Measurements from ENCODE around the gene MNAT1.

The MNAT1 gene

DNA sequence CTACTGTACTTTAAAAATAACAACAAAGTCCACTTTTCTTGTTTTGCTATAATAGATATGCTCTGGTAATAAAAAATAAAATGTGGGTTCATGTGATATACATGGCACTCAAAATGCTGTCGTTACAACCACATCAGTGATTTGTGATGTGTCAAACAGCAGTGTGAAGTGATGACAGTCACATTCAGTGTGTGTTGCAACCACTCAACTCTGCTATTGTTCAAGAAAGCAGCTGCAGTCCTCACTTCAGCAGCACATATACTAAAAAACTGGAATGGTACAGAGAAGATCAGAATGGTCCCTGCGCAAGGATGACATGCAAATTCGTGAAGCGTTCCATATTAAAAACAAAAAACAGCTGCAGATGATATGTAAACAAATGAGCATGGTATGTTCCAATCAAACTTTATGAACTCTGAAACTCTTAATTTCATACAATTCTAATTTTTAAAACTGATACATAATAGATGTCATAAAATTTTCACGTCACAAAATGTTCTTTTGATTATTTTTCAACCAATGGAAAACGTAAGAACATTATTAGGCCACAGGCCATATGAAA lies 239.6 kb downstream of the MNAT1 start:
- TF ChIP-seq TAF1 (IDR thresholded peaks at IDR 0.05; ENCODE audit: borderline replicate concordance, insufficient read depth, low read length) (no peak), SIN3A (IDR thresholded peaks at IDR 0.05; ENCODE audit: borderline replicate concordance, insufficient read depth, low read length) (no peak), POLR2AphosphoS5 (IDR thresholded peaks at IDR 0.05; ENCODE audit: low read depth, low read length) (no peak), FOXP2 (optimal IDR thresholded peaks at IDR 0.05; ENCODE audit: borderline replicate concordance, extremely low read depth, extremely low read length, insufficient read depth) (no peak)
- TF ChIP-seq, protein P1, sequence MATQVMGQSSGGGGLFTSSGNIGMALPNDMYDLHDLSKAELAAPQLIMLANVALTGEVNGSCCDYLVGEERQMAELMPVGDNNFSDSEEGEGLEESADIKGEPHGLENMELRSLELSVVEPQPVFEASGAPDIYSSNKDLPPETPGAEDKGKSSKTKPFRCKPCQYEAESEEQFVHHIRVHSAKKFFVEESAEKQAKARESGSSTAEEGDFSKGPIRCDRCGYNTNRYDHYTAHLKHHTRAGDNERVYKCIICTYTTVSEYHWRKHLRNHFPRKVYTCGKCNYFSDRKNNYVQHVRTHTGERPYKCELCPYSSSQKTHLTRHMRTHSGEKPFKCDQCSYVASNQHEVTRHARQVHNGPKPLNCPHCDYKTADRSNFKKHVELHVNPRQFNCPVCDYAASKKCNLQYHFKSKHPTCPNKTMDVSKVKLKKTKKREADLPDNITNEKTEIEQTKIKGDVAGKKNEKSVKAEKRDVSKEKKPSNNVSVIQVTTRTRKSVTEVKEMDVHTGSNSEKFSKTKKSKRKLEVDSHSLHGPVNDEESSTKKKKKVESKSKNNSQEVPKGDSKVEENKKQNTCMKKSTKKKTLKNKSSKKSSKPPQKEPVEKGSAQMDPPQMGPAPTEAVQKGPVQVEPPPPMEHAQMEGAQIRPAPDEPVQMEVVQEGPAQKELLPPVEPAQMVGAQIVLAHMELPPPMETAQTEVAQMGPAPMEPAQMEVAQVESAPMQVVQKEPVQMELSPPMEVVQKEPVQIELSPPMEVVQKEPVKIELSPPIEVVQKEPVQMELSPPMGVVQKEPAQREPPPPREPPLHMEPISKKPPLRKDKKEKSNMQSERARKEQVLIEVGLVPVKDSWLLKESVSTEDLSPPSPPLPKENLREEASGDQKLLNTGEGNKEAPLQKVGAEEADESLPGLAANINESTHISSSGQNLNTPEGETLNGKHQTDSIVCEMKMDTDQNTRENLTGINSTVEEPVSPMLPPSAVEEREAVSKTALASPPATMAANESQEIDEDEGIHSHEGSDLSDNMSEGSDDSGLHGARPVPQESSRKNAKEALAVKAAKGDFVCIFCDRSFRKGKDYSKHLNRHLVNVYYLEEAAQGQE (IDR thresholded peaks at IDR 0.05; ENCODE audit: insufficient read depth in 1 of 2, low read depth in 2 of 2, low read length in 2 of 2): no peak

DNA sequence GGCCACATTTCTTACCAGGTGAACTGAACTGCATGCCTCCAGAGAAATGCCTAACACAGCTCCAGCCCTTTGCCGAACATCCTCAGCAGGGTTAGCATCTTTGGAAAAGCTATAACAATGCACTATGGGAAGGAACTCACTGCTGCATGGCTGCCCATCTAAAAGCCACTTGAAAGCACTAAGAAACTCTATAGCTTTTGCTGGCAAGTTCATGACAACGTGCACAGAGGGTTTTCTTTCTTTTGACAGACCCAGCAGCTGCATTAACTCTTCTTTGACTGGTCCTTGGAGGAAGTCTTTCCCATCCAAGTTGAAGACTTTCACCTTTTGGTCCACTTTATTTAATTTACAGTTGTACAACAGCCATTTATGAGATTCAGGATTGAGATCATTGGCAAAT lies 241.0 kb downstream of the MNAT1 start:
- no peak for TF ChIP-seq FOXP2 (optimal IDR thresholded peaks at IDR 0.05; ENCODE audit: borderline replicate concordance, extremely low read depth, extremely low read length, insufficient read depth)
- TF ChIP-seq POLR2AphosphoS5 (IDR thresholded peaks at IDR 0.05; ENCODE audit: low read depth, low read length): no peak
- TF ChIP-seq, protein P1 (IDR thresholded peaks at IDR 0.05; ENCODE audit: insufficient read depth in 1 of 2, low read depth in 2 of 2, low read length in 2 of 2): no peak
- no peak for TF ChIP-seq SIN3A (IDR thresholded peaks at IDR 0.05; ENCODE audit: borderline replicate concordance, insufficient read depth, low read length)
- TF ChIP-seq TAF1 (IDR thresholded peaks at IDR 0.05; ENCODE audit: borderline replicate concordance, insufficient read depth, low read length): no peak

DNA sequence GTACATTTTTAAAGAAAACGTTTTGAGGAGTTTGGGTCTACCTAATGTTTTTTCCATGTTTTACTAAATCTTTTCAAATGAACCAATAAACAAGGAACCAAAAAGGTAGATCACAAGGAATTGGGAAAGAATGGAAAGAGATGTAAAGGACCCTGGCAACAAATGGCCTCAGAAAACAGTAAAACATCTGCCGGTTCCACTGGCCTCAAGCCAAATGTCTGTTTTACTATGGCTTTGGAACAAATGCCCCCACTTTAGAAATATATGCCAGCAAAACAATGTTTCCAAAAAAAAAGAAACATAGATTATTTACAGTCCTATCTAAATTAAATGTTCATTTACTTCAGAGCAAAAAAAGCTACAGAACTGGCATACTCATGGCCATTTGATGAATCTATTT lies 243.3 kb downstream of the MNAT1 start:
- no peak for TF ChIP-seq TAF1 (IDR thresholded peaks at IDR 0.05; ENCODE audit: borderline replicate concordance, insufficient read depth, low read length)
- TF ChIP-seq, protein P1 (IDR thresholded peaks at IDR 0.05; ENCODE audit: insufficient read depth in 1 of 2, low read depth in 2 of 2, low read length in 2 of 2): no peak
- TF ChIP-seq SIN3A (IDR thresholded peaks at IDR 0.05; ENCODE audit: borderline replicate concordance, insufficient read depth, low read length): no peak
- no peak for TF ChIP-seq POLR2AphosphoS5 (IDR thresholded peaks at IDR 0.05; ENCODE audit: low read depth, low read length)
- TF ChIP-seq FOXP2 (optimal IDR thresholded peaks at IDR 0.05; ENCODE audit: borderline replicate concordance, extremely low read depth, extremely low read length, insufficient read depth): no peak

DNA sequence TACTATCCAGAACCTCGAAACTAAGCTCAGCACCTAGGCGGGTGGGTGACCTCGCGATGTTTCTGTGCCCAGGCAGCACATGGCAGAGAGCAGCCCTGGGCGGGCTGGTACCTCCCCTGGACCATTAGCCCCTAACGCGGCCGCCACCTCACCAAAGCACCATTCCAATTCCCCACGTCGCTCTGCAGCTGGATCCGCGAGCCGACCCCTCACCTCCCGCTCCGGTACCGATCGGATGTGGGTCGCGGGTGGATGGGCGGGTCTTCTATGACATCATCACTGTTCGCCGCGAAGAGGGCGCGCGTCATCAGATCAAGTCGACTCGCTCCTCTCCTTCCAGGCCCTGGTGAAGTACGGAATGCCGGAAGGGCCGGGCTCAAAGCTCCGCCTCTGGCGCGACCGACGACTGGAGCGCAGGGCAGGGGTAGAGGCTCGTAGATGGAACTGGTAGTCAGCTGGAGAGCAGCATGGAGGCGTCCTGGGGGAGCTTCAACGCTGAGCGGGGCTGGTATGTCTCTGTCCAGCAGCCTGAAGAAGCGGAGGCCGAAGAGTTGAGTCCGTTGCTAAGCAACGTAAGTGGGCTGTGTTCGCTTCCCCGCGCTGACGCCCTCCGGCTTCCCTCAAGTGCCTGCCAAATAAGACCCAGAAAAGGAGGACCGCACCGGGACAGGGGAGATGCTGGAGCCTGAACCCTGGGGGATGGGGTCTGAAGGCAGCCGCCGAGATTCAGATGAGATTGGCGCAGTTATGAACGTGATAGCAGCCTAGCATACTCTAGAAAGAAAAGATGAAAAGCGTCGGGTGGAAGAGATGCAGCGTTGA lies 246.5 kb downstream of the MNAT1 start, which contains the start of the genes SLC38A6 and TRMT5:
Gene SLC38A6 (plus strand): TSS at position 435 of the 822 bp plus-strand sequence. CDS start 33 bp downstream, at position 468.
Gene TRMT5 (minus strand): TSS at position 269 of the 822 bp plus-strand sequence. CDS start 106 bp downstream, at position 163.
- TF ChIP-seq FOXP2 (optimal IDR thresholded peaks at IDR 0.05; ENCODE audit: borderline replicate concordance, extremely low read depth, extremely low read length, insufficient read depth): peak; percentile 34
- TF ChIP-seq POLR2AphosphoS5 (IDR thresholded peaks at IDR 0.05; ENCODE audit: low read depth, low read length): peak; percentile 59; the same call in 1 of the 2 replicates
- no peak for TF ChIP-seq TAF1 (IDR thresholded peaks at IDR 0.05; ENCODE audit: borderline replicate concordance, insufficient read depth, low read length)
- TF ChIP-seq SIN3A (IDR thresholded peaks at IDR 0.05; ENCODE audit: borderline replicate concordance, insufficient read depth, low read length): peak; percentile 32; the same call in 1 of the 2 replicates
- TF ChIP-seq, protein P1 (IDR thresholded peaks at IDR 0.05; ENCODE audit: insufficient read depth in 1 of 2, low read depth in 2 of 2, low read length in 2 of 2): peak; percentile 76 to 80
